Memory B cell (primary cell): ENCODE results near the gene CCDC188.

Experiments used
- ATAC-seq: fragments of 150-1000 bp; cut with Tn5 transposase; 2 replicates; pipeline ENCODE4 v1.10.0; 2021; ENCODE audit warnings: low read depth, mild to moderate bottlenecking, moderate library complexity
- DNase-seq, 2 donors: peaks; one replicate each; pipeline ENCODE4 v3.0.0; 2022; ENCODE audit warnings: low spot score in 2 of 2
- H3K27ac Mint-ChIP-seq: one replicate; pipeline ENCODE4 v1.8.0; 2022; ENCODE audit warnings: mild to moderate bottlenecking, moderate library complexity, mixed read lengths
- H3K27me3 Mint-ChIP-seq: one replicate; pipeline ENCODE4 v1.8.0; 2022; ENCODE audit warnings: mixed read lengths
- H3K36me3 Mint-ChIP-seq: one replicate; pipeline ENCODE4 v1.8.0; 2022; ENCODE audit warnings: mild to moderate bottlenecking, mixed read lengths
- H3K4me1 Mint-ChIP-seq: one replicate; pipeline ENCODE4 v1.8.0; 2022; ENCODE audit warnings: mixed read lengths
- H3K4me3 Mint-ChIP-seq: one replicate; pipeline ENCODE4 v1.8.0; 2022; ENCODE audit warnings: mild to moderate bottlenecking, moderate library complexity, mixed read lengths
- H3K9me3 Mint-ChIP-seq: one replicate; pipeline ENCODE4 v1.8.0; 2022; ENCODE audit warnings: mixed read lengths

The CCDC188 gene

DNA sequence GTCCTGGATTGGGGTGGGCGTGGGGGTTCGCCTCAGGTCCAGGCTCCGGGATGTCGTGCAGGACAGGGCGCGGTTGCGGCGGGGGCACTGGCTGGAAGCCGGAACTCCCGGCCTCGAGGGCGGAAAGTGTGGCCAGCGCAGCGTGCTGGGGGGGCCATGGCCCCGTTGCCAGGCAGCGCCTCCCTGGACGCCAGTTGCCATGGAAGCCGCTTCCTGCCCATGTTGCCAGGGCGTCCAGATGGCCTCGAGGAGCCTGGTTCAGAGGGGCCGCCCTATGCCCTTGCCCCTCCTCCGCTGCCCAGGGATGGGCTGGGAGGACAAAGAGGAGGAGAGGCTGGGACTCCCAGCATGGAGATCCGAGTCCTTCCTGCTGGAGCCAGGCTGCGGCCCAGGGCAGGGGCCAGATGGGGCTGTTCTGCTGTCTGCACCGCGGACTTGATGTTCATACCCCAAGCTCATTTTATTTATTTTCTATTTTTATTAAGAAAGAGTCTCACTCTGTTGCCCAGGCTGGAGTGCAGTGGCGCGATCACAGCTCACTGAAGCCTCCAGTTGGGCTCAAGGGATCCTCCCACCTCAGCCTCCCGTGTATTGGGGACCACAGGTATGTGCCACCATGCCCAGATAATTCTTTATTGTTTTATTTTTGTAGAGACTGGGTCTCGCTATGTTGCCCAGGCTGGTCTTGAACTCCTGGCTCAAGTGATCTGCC, 4.6 kb upstream of the CCDC188 start:
- Mint-ChIP-seq H3K27ac (no peak overlapping the region), H3K4me3 (no peak overlapping the region), H3K9me3 (no peaks in the 10 kb centered on the region), H3K4me1 (peaks cover 3% of the 10 kb centered on the region), H3K27me3 (peaks cover 8% of the 10 kb centered on the region), H3K36me3 (no peaks in the 10 kb centered on the region)
- ATAC-seq (no peak), DNase-seq (no peak)

DNA sequence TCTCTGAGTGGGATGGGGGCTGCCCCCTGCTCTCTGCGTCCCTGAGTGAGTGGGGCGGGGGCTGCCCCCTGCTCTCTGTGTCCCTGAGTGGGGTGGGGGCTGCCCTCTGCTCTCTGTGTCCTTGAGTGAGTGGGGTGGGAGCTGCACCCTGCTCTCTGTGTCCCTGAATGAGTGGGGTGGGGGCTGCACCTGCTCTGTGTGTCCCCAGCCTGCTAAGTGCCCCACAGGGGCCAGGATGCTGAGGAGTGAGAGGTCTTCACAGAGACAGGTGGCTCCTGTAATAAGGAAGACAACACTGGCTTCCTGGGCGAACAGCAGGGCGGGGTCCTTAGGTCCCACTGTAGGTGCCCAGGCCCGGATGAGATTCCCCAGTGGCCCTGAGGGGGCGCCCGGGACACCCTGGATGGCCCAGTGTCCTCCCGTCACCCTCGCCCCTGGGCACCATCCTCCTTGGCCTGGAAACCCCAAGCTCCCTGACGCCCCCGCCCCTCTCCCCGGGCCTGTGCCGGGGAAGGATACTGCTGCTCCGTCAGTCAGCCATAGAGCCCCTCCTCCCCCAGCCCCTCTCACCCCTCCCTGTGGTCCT, 3.8 kb upstream of the CCDC188 start:
- no peak for ATAC-seq
- no peak overlapping the region for H3K4me3 Mint-ChIP-seq

DNA sequence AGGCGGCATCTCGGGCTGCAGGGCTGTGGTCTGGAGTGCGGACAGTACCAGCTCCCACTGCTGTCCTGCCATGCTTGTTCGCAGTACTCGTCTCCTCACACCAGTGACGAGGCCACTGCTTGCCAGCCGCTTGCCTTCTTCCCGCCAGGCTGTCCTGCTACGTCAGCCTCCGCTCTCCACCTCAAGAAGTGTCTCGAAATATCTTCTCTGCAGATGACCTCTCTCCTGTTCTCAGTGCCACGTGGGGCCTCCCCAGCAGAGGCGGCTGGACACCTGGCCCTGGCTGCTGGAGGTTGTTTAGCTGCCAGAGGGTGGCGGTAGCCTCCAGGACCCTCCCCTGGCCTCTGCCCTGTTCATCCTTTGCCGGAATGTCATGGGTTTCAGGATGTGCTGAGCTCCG, 3.1 kb upstream of the CCDC188 start:
- no peaks in the 10 kb centered on the region for H3K9me3 Mint-ChIP-seq
- DNase-seq (no peak), ATAC-seq (no peak)
- no peak overlapping the region for H3K4me3 Mint-ChIP-seq
- no peaks in the 10 kb centered on the region for H3K36me3 Mint-ChIP-seq
- no peak overlapping the region for H3K27ac Mint-ChIP-seq
- peaks cover 6% of the 10 kb centered on the region for H3K27me3 Mint-ChIP-seq
- H3K4me1 Mint-ChIP-seq, result peaks cover 3% of the 10 kb centered on the region

More for the DNA sequence above, 3.8 kb upstream of the CCDC188 start:
- DNase-seq, result no peak
- Mint-ChIP-seq H3K27ac (no peak overlapping the region), H3K27me3 (peaks cover 8% of the 10 kb centered on the region), H3K9me3 (no peaks in the 10 kb centered on the region), H3K36me3 (no peaks in the 10 kb centered on the region), H3K4me1 (peaks cover 3% of the 10 kb centered on the region)

DNA sequence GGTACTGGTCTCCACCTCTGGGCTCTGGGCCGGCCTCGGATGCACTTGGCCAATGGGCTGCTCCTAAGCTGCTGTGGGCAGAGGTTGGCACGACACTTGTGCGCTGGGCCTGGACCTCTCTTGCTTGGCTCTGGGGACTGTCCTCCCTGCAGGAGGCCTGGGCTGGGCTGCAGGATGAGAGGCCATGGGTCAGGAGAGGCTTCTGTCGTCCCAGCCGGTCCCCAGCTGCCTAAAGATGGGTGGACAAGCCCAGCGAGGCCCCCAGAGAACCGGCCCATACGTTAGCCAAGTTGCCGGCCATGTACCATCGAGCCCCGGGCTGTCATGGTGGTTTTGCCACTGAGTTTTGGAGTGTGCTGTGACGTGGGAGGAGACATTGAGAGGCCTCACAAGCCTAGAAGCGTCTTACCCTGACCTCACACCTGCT, 1.6 kb upstream of the CCDC188 start:
- Mint-ChIP-seq H3K4me1 (peaks cover 3% of the 10 kb centered on the region), H3K9me3 (no peaks in the 10 kb centered on the region), H3K27ac (no peak overlapping the region), H3K4me3 (no peak overlapping the region), H3K27me3 (peaks cover 3% of the 10 kb centered on the region), H3K36me3 (no peaks in the 10 kb centered on the region)
- DNase-seq, result no peak
- ATAC-seq, result no peak

DNA sequence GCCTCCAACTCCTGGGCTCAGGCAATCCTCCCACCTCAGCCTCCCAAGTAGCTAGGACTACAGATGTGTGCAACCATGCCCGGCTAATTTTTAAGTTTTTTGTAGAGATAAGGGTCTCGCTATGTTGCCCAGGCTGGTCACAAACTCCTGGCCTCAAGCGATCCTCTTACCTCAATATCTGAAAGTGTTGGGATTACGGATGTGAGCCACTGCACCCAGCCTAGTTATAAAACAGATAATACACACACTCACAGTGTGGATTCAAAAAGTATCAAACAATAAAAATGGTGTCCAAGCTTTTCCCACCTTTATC, 377 bp upstream of the CCDC188 start:
- H3K27ac Mint-ChIP-seq, result no peak overlapping the region
- H3K9me3 Mint-ChIP-seq, result no peaks in the 10 kb centered on the region
- DNase-seq (no peak), ATAC-seq (no peak)
- H3K4me1 Mint-ChIP-seq, result no peaks in the 10 kb centered on the region
- H3K4me3 Mint-ChIP-seq, result no peak overlapping the region
- no peaks in the 10 kb centered on the region for H3K27me3 Mint-ChIP-seq
- H3K36me3 Mint-ChIP-seq, result no peaks in the 10 kb centered on the region

DNA sequence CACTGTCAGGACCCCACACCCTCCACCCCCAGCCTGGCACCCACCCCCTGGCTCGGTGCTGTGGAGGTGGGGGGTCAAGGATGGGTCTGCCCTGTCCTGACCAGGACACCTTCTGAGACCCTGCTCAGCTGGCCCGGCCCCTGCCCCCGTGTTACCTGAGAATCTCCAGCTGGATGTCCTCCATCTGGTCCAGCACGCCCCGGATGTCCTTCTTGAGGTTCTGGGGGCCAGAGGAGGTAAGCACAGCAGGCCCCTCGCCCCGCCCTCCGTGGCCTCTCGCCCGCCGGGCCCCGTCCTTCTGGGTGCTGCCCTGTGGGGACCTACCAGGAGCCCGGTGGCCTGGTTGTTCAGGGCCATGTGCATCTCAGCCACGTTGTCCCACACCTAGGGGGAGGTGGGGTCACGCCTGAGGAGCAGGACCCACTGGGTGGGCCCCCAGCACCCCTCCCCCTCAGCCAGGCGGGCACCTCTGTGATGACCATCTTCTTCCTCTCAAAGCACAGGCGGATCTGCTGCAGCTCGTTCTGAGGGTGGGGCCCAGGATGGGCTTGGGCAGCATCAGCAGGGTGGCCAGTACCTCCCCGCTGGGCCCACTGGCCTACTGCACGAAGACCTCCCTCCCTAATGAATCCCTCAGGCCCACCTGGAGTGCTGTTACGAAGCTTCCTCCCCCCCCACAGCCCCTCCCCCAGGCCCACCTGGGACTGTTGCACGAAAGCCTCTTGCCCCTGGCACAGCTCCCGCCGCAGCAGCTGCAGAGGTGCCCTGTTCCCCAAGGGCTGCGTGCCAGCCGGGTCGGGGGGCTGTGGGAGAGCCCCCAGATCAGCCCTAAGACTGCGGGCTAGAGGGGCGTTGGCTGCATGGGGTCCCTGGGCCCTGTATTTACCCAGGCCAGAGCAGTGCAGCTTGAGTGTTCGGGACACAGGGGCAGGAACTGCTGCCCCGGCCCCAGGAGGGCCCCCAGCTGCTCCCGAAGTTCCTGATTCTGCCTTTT, 1.3 kb downstream of the CCDC188 start:
- ATAC-seq (no peak), DNase-seq (no peak)
- Mint-ChIP-seq H3K27me3 (no peaks in the 10 kb centered on the region), H3K27ac (no peak overlapping the region), H3K4me1 (no peaks in the 10 kb centered on the region), H3K9me3 (no peaks in the 10 kb centered on the region), H3K36me3 (peaks cover 3% of the 10 kb centered on the region), H3K4me3 (no peak overlapping the region)

DNA sequence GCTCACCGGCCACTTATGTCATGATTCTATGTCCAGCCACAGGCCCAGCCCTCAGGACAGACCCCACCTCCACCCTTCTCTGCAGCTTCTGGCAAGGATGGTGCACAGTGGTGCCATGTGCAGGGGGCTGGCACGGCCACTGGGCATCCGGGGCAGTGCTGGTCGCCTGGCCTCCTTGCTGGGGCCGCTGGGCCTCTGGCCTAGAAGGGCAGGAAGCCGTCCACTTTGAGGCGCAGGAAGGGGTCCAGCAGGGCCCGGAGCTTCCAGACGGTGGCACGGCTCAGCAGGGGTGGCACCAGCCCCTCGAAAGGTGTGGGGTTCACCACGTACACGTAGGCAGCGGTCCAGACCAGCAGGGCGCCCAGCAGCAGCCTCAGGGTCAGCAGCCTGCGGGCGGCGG, 2.4 kb downstream of the CCDC188 start:
- Mint-ChIP-seq H3K27ac (no peak overlapping the region), H3K4me3 (no peak overlapping the region), H3K36me3 (peaks cover 3% of the 10 kb centered on the region), H3K9me3 (no peaks in the 10 kb centered on the region), H3K27me3 (no peaks in the 10 kb centered on the region), H3K4me1 (no peaks in the 10 kb centered on the region)
- no peak for ATAC-seq
- no peak for DNase-seq

DNA sequence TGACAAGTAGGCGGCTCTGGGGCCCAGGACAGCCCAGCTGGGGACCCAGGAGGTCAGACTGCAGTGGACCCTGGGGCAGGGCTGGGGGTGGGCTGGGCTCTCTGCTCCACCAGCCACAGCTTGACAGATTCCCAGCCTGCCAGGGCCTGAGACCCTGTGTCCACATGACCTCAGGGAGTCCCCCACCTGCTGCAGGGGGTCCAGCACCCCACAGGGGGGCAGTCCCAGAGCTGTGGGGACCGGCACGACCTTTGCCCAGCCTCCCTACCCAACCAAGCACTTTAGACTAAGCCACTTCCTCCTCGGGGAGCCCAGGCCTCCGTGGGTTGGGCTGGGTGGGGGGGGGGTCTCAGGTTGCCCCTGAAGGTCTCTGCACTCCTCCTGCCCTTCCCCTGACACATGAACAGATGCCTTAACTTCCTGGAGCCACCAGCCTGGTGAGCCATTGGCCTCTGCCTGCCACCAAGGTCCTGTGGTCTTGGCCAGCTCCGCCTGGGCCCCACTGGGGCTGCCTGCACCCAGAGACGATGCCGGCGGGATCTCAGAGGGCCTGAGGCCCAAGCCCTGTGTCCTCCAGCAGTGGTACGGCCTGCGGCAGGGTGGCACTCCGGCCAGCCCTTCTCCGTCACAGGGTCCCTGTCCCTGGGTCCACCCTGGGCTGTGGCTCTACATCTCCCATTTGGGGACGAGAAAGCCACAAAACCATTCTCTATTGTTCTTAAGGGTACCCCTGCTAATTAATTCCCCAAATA, 3.4 kb downstream of the CCDC188 start:
- Mint-ChIP-seq H3K4me1 (no peaks in the 10 kb centered on the region), H3K27me3 (no peaks in the 10 kb centered on the region), H3K4me3 (no peak overlapping the region), H3K9me3 (no peaks in the 10 kb centered on the region), H3K36me3 (peaks cover 3% of the 10 kb centered on the region), H3K27ac (no peak overlapping the region)
- no peak for ATAC-seq
- DNase-seq, result no peak

DNA sequence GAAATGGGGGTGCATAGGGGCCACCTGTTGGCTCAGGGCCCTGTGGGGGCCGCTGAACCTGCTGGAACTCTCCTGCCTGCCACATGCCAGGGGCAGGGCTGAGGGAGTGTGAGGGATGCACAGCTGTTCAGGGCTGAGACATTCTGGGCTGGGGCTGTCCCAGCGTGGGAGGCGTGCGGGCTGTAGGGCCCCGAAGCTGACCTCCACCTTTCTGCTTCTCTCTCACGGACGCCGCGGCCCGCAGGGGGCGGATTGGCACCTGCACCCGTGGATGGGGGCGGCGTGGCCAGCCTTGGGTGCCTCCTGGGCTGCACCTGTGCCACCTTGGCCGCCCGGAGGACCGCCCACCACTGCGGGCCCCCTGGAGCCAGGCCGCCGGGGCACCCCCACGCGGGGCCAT, 4.1 kb downstream of the CCDC188 start:
- Mint-ChIP-seq H3K27me3 (no peaks in the 10 kb centered on the region), H3K9me3 (no peaks in the 10 kb centered on the region), H3K27ac (peak overlapping the region; percentile 58), H3K4me1 (no peaks in the 10 kb centered on the region), H3K36me3 (peaks cover 3% of the 10 kb centered on the region), H3K4me3 (no peak overlapping the region)
- ATAC-seq (peak; percentile 22), DNase-seq (no peak)

DNA sequence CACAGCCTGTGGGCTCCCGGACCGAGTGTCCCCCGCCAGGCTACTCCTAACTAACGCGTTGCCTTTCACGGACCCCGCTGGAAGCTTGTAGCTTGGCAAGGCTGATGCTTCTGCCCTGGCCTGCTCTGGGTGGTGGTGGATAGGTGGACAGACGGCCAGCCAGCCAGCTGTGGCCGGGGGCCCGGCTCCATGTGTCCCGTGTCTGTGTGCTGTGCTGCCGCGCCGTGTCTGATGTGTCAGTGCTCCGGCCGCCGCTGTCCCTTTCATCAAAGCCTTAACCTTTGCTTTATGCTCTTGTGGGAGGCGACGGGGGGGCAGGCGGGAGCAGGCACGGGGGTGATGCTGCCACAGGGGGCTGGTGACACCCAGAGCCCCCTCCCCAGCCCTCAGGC, 5.0 kb downstream of the CCDC188 start:
- no peak overlapping the region for H3K27ac Mint-ChIP-seq
- no peaks in the 10 kb centered on the region for H3K9me3 Mint-ChIP-seq
- H3K4me1 Mint-ChIP-seq, result no peaks in the 10 kb centered on the region
- no peak for ATAC-seq
- no peak for DNase-seq
- no peak overlapping the region for H3K4me3 Mint-ChIP-seq
- peaks cover 3% of the 10 kb centered on the region for H3K36me3 Mint-ChIP-seq
- no peaks in the 10 kb centered on the region for H3K27me3 Mint-ChIP-seq

DNA sequence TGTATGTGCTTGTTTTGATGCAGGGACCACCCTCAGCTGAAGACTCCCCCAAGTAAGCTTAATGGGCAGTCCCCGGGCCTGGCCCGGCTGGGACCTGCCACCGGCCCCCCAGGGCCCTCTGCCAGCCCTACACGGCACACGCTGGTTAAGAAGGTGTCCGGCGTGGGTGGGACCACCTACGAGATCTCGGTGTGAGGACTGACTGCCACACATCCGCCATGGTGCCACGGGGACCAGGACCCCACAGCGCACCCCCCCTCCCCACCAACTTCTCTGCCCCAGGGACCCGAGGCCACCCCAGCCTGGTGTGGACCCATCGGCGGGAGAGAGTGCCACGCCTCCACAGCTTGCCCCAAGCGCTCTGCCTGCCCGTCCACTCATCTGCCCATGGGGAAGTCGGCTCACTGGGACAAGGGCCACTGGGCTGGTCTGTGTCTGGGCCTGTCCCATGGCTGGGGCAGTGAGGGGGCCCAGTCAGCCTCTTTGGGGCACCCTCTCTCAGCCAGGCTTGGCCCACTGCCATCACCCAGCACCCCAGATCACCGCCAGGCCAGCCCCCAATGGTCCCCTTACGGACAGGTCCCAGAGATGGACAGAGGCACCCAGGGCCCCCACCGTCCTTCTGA, 5.5 kb downstream of the CCDC188 start:
- Mint-ChIP-seq H3K27me3 (no peaks in the 10 kb centered on the region), H3K4me3 (no peak overlapping the region), H3K4me1 (no peaks in the 10 kb centered on the region), H3K9me3 (no peaks in the 10 kb centered on the region), H3K27ac (no peak overlapping the region), H3K36me3 (peaks cover 3% of the 10 kb centered on the region)
- ATAC-seq (no peak), DNase-seq (no peak)

DNA sequence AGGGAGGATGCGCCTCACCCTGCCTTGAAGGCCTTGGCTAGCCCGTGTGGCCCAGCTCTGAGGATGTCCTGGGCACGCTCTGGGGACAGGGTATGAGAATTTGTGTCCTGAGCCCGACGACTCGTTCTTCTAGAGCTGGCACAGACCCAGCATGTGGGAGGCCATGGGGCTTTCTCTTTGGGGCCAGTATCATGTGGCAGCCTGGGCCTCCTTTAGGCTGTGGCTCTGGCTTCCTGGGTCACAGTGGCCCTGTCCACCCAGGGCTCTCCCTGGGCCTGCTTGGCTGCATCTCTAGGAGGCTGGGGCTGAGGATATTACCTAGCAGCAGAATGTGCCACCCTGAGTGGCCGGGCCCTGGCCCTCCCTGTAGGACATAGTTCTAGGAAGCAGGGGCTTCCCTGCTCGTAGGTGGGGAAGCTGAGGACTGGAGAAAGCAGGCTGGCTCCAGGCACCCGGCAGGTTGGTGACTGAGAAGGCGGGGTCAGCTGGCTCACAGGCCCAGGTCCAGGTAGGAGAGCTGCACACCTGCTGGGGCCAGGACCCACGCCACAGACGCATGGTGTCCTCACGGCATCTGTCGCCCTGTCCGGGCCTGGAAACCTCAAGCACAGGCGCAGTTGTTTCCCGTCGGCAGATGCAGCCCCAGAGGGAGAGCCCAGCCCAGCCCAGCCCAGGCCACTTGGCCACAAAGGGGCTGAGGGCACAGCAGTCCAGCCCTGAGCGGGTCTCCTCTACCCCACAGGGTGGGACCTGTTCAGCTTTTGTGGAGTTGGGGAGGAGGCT, 6.8 kb downstream of the CCDC188 start:
- ATAC-seq (no peak), DNase-seq (no peak)
- Mint-ChIP-seq H3K4me1 (peaks cover 2% of the 10 kb centered on the region), H3K27me3 (no peaks in the 10 kb centered on the region), H3K27ac (no peak overlapping the region), H3K36me3 (peaks cover 11% of the 10 kb centered on the region), H3K9me3 (no peaks in the 10 kb centered on the region), H3K4me3 (no peak overlapping the region)
